H9 (cell line): ENCODE measurements around the gene EXOC3L1. TPM values are rescaled to one million over a fixed set of nuclear protein-coding genes. Genes with fewer than 3 reads are reported as not detected.

Experiments used
- DNase-seq: peaks from one replicate; pipeline ENCODE4 v3.0.0-alpha.2; 2017
- H2AFZ ChIP-seq: one replicate; pipeline ENCODE4 v1.6.1; 2013; ENCODE audit warnings: mild to moderate bottlenecking, low read length, control low read depth, moderate library complexity
- H2AK5ac ChIP-seq: 2 replicates; pipeline ENCODE4 v1.6.1; 2013; ENCODE audit warnings: low read length, control low read depth, mixed read lengths; ENCODE audit not compliant: insufficient read length
- H2BK120ac ChIP-seq: one replicate; pipeline ENCODE4 v1.6.1; 2013; ENCODE audit warnings: low read depth, mild to moderate bottlenecking, low read length, control low read depth, inconsistent platforms; ENCODE audit not compliant: poor library complexity, severe bottlenecking
- H2BK12ac ChIP-seq: 2 replicates; pipeline ENCODE4 v1.6.1; 2013; ENCODE audit warnings: low read length, control low read depth, mixed read lengths, low read depth; ENCODE audit not compliant: insufficient read length
- H2BK15ac ChIP-seq: 2 replicates; pipeline ENCODE4 v1.6.1; 2013; ENCODE audit warnings: low read depth, low read length, control low read depth
- H2BK20ac ChIP-seq: one replicate; pipeline ENCODE4 v1.6.1; 2013; ENCODE audit warnings: low read depth, mild to moderate bottlenecking, low read length, control low read depth, inconsistent platforms; ENCODE audit not compliant: poor library complexity, severe bottlenecking
- H2BK5ac ChIP-seq: 2 replicates; pipeline ENCODE4 v1.6.1; 2013; ENCODE audit warnings: low read length, control low read depth, mixed read lengths; ENCODE audit not compliant: insufficient read length
- H3K14ac ChIP-seq: 2 replicates; pipeline ENCODE4 v1.6.1; 2013; ENCODE audit warnings: low read length, control low read depth; ENCODE audit not compliant: insufficient read depth
- H3K18ac ChIP-seq: 2 replicates; pipeline ENCODE4 v1.6.1; 2013; ENCODE audit warnings: low read depth, mild to moderate bottlenecking, mixed read lengths, low read length, control low read depth; ENCODE audit not compliant: insufficient read length
- H3K23ac ChIP-seq: 2 replicates; pipeline ENCODE4 v1.6.1; 2013; ENCODE audit warnings: low read length, control low read depth, mixed read lengths, low read depth; ENCODE audit not compliant: insufficient read length
- H3K23me2 ChIP-seq: 2 replicates; pipeline ENCODE4 v1.6.1; 2013; ENCODE audit warnings: low read depth, mild to moderate bottlenecking, mixed read lengths, low read length, control low read depth; ENCODE audit not compliant: insufficient read length, poor library complexity, severe bottlenecking
- H3K27ac ChIP-seq: 2 replicates; pipeline ENCODE4 v1.5.1; 2013; ENCODE audit warnings: low read length, control low read depth, mixed read lengths, low read depth; ENCODE audit not compliant: insufficient read length
- H3K27me3 ChIP-seq: 2 replicates; pipeline ENCODE4 v1.6.1; 2013; ENCODE audit warnings: low read length, control low read depth, inconsistent platforms; ENCODE audit not compliant: insufficient read depth
- H3K4ac ChIP-seq: 2 replicates; pipeline ENCODE4 v1.6.1; 2013; ENCODE audit warnings: low read depth, mild to moderate bottlenecking, control low read depth, inconsistent platforms, low read length, moderate library complexity
- H3K4me1 ChIP-seq: 2 replicates; pipeline ENCODE4 v1.6.1; 2013; ENCODE audit warnings: low read length, control low read depth, inconsistent platforms; ENCODE audit not compliant: insufficient read depth
- H3K4me2 ChIP-seq: 2 replicates; pipeline ENCODE4 v1.6.1; 2013; ENCODE audit warnings: low read length, control low read depth, mixed read lengths; ENCODE audit not compliant: insufficient read length, insufficient read depth
- H3K56ac ChIP-seq: 2 replicates; pipeline ENCODE4 v1.6.1; 2013; ENCODE audit warnings: low read depth, mild to moderate bottlenecking, mixed read lengths, low read length, control low read depth; ENCODE audit not compliant: insufficient read length
- H3K79me1 ChIP-seq: 2 replicates; pipeline ENCODE4 v1.6.1; 2013; ENCODE audit warnings: low read depth, mild to moderate bottlenecking, moderate library complexity, low read length, control low read depth, inconsistent platforms; ENCODE audit not compliant: insufficient read depth, poor library complexity, severe bottlenecking
- H3K79me2 ChIP-seq: 2 replicates; pipeline ENCODE4 v1.6.1; 2013; ENCODE audit warnings: low read length, control low read depth, inconsistent platforms; ENCODE audit not compliant: insufficient read depth
- H3K9ac ChIP-seq: 2 replicates; pipeline ENCODE4 v1.6.1; 2013; ENCODE audit warnings: low read length, control low read depth, mixed read lengths; ENCODE audit not compliant: insufficient read length; ENCODE audit errors: extremely low read depth
- H3K9me3 ChIP-seq: one replicate; pipeline ENCODE4 v1.6.1; 2013; ENCODE audit warnings: low read depth, low read length, inconsistent platforms; ENCODE audit not compliant: control insufficient read depth
- H3T11ph ChIP-seq: one replicate; pipeline ENCODE4 v1.6.1; 2013; ENCODE audit warnings: mild to moderate bottlenecking, low read length, control low read depth, inconsistent platforms
- H4K20me1 ChIP-seq: one replicate; pipeline ENCODE4 v1.6.1; 2013; ENCODE audit not compliant: control insufficient read depth, insufficient read length, insufficient read depth
- H4K5ac ChIP-seq: 2 replicates; pipeline ENCODE4 v1.6.1; 2013; ENCODE audit warnings: low read depth, mild to moderate bottlenecking, mixed read lengths, low read length, control low read depth; ENCODE audit not compliant: insufficient read length
- H4K8ac ChIP-seq: replicated peaks from 2 replicates; pipeline ENCODE4 v1.6.1; 2013; ENCODE audit warnings: low read length, control low read depth, mixed read lengths, low read depth; ENCODE audit not compliant: insufficient read length
- H4K91ac ChIP-seq: 2 replicates; pipeline ENCODE4 v1.6.1; 2013; ENCODE audit warnings: low read depth, mild to moderate bottlenecking, moderate library complexity, mixed read lengths, low read length, control low read depth; ENCODE audit not compliant: insufficient read length
- H3K27ac Mint-ChIP-seq, 3 experiments: 2 replicates in 2 of 3; 3 replicates in 1 of 3; pipeline ENCODE4 v1.8.0; 2020 to 2021; ENCODE audit warnings: mixed read lengths in 3 of 3, mild to moderate bottlenecking in 1 of 3, moderate library complexity in 1 of 3
- H3K27me3 Mint-ChIP-seq: 2 replicates; pipeline ENCODE4 v1.8.0; 2021; ENCODE audit warnings: low read depth, mild to moderate bottlenecking, moderate library complexity, mixed read lengths
- H3K36me3 Mint-ChIP-seq, 3 experiments: 2 replicates in 2 of 3; 3 replicates in 1 of 3; pipeline ENCODE4 v1.8.0; 2020 to 2021; ENCODE audit warnings: low read depth in 3 of 3, mixed read lengths in 3 of 3; ENCODE audit not compliant: insufficient read depth in 1 of 3
- H3K4me1 Mint-ChIP-seq, 2 experiments: 2 replicates each; pipeline ENCODE4 v1.8.0; 2020; ENCODE audit warnings: mixed read lengths in 2 of 2
- H3K4me3 Mint-ChIP-seq, 2 experiments: 2 replicates in 1 of 2; 3 replicates in 1 of 2; pipeline ENCODE4 v1.8.0; 2020 to 2021; ENCODE audit warnings: mild to moderate bottlenecking in 2 of 2, mixed read lengths in 2 of 2, moderate library complexity in 1 of 2
- H3K9me3 Mint-ChIP-seq, 2 experiments: 2 replicates in 1 of 2; 3 replicates in 1 of 2; pipeline ENCODE4 v1.8.0; 2020; ENCODE audit warnings: mild to moderate bottlenecking in 2 of 2, mixed read lengths in 2 of 2, moderate library complexity in 1 of 2
- WGBS: extraction: QIAGEN DNeasy Blood & Tissue Kit; methylation state at CpG from one replicate; pipeline ENCODE4 v1.1.7; 2013; ENCODE audit warnings: missing lambda C conversion rate, low lambda C conversion rate, mixed read lengths; ENCODE audit not compliant: insufficient read length; ENCODE audit errors: extremely low coverage; 5-methylcytosine and 5-hydroxymethylcytosine counted together
- total RNA-seq: library from RNA; stranded (reverse); gene quantifications from 2 replicates; pipeline ENCODE4 v1.2.1, GENCODE V29; 2021
- TF ChIP-seq, protein P1 (sequence below): fragments of 200-600 bp; sonication (generic); conservative IDR thresholded peaks from 3 replicates; pipeline ENCODE4 v1.8.0; 2021; ENCODE audit warnings: antibody characterized with exemption, mild to moderate bottlenecking

Gene EXOC3L1
- total RNA-seq, 1 experiment from 2014 or later = 3.3 TPM

DNA sequence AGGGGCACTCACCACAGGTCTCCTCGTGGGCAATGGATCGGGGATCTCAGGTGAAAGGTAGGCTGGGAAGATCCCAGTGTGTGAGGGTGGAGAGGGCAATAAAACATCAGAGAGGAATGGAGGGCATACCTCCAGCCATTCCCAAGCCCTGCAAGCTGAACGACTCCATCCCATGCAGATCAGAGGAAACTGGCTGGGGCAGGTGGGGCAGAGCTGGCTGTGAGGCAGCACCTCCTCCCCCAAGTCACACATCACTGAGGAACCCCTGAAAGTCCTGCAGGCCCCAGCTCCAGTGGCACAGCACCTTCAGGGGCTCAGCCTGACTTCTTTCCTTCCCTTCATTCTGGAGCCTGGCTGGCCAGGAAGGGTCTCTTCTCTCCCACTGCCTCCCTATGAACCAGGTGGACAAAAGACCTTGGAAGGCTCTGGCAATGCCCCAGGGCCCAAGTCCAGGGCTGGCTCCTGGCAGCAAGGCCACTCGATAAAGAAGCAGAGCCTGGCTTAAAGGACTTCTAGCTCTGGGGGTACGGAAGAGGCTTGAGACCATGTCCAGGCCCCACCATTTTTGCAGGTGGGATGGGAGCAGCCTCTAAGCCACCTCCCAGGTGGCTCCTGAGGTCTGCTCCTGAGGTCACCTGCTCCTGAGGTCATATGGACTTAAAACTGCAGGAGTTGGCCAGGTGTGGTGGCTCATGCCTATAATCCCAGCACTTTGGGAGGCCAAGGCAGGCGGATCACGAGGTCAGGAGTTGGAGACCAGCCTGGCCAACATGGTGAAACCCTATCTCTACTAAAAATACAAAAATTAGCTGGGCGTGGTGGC lies 23.5 kb upstream of the EXOC3L1 start:
- DNase-seq = no peak
- H2BK20ac ChIP-seq = no peak overlapping the region
- H3K4ac ChIP-seq = no peak overlapping the region
- no peak overlapping the region for H3K14ac ChIP-seq
- H3K56ac ChIP-seq = no peak overlapping the region
- H2BK12ac ChIP-seq = no peak overlapping the region
- no peaks in the 10 kb centered on the region for H4K20me1 ChIP-seq
- Mint-ChIP-seq H3K27ac (no peak overlapping the region), H3K27me3 (peaks cover 53% of the 10 kb centered on the region), H3K4me3 (no peak overlapping the region), H3K9me3 (no peaks in the 10 kb centered on the region), H3K4me1 (no peaks in the 10 kb centered on the region), H3K36me3 (no peaks in the 10 kb centered on the region)
- no peak overlapping the region for H3K18ac ChIP-seq
- no peaks in the 10 kb centered on the region for H3K23me2 ChIP-seq
- H3K9me3 ChIP-seq = no peaks in the 10 kb centered on the region
- no CpG with 5 or more reads among the region's 8 CpGs for WGBS
- no peak overlapping the region for H4K8ac ChIP-seq
- H3K4me2 ChIP-seq = no peak overlapping the region
- H3K27ac ChIP-seq = no peak overlapping the region
- no peak overlapping the region for H4K91ac ChIP-seq
- no peak overlapping the region for H3T11ph ChIP-seq
- H2AK5ac ChIP-seq = no peak overlapping the region
- H3K79me2 ChIP-seq = no peaks in the 10 kb centered on the region
- H3K9ac ChIP-seq = no peak overlapping the region
- no peaks in the 10 kb centered on the region for H3K79me1 ChIP-seq
- no peaks in the 10 kb centered on the region for H3K4me1 ChIP-seq
- no peaks in the 10 kb centered on the region; the same call in 1 of the 2 replicates for H3K27me3 ChIP-seq
- TF ChIP-seq, protein P1, sequence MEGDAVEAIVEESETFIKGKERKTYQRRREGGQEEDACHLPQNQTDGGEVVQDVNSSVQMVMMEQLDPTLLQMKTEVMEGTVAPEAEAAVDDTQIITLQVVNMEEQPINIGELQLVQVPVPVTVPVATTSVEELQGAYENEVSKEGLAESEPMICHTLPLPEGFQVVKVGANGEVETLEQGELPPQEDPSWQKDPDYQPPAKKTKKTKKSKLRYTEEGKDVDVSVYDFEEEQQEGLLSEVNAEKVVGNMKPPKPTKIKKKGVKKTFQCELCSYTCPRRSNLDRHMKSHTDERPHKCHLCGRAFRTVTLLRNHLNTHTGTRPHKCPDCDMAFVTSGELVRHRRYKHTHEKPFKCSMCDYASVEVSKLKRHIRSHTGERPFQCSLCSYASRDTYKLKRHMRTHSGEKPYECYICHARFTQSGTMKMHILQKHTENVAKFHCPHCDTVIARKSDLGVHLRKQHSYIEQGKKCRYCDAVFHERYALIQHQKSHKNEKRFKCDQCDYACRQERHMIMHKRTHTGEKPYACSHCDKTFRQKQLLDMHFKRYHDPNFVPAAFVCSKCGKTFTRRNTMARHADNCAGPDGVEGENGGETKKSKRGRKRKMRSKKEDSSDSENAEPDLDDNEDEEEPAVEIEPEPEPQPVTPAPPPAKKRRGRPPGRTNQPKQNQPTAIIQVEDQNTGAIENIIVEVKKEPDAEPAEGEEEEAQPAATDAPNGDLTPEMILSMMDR = no peak
- no peak overlapping the region for H2BK5ac ChIP-seq
- H4K5ac ChIP-seq = no peak overlapping the region
- no peak overlapping the region for H2BK15ac ChIP-seq
- no peak overlapping the region for H2BK120ac ChIP-seq
- H2AFZ ChIP-seq = no peak overlapping the region
- no peak overlapping the region for H3K23ac ChIP-seq
